ENCODE measurements around the gene RAP1GAP. TPM values are rescaled to one million over a fixed set of nuclear protein-coding genes. Genes with fewer than 3 reads are reported as not detected.

Gene RAP1GAP
- total and polyA plus RNA-seq, 4 donors = 8.6 to 23.1 (median 11.3) TPM

DNA sequence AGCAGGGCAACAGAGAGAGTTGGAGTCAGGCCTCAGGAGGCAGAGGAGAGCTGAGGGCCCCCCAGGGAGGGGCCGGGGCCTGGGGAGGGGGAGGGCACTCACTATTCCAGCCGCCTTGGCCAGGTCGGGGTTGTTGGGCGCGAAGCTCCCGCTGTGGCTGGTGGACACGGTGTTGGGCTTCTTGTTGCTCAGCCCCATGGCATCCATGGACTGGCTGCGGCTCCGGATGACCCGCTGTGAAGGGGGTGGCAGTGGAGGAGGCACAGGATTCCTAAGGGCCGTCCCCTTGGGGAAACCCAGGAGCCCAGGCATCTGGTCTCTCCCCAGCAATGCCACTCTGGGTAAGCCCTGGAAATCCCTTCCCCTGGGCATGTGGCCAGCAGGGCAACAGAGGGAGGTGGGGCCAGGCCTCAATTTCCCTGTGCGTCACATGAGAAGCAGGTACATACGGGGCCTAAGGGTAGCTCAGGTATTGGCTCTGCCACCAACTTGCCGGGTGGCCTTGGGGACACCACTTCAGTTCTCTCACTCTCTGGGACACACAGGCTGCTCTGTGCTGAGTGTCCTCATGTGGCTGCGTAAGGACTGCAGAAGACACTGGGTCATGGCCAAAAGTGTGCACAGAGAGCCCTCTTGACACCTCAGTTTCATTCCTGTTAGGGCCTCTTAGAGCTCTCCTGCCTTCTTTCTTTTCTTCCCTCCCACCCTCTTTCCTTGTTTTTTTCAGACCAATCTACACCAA lies 63.0 kb downstream of the RAP1GAP start:
- no peaks in the 10 kb centered on the region for H3K36me3 ChIP-seq (ENCODE audit: control insufficient read depth in 4 of 4, insufficient read depth in 3 of 4, low read depth in 1 of 4, low read length in 3 of 4)
- H3K27ac ChIP-seq (ENCODE audit: low read depth in 1 of 2, low read length in 2 of 2) = no peak overlapping the region
- H3K27me3 ChIP-seq (ENCODE audit: control insufficient read depth in 4 of 4, insufficient read depth in 4 of 4, low read length in 3 of 4) = no peaks in the 10 kb centered on the region
- no peak overlapping the region for H3K4me3 ChIP-seq (ENCODE audit: low read depth in 1 of 3, low read length in 3 of 3)
- no peaks in the 10 kb centered on the region for H3K4me1 ChIP-seq (ENCODE audit: control insufficient read depth in 4 of 4, insufficient read depth in 4 of 4, low read length in 3 of 4)
- H3K9me3 ChIP-seq (ENCODE audit: control insufficient read depth in 4 of 4, low read length in 3 of 4) = no peaks in the 10 kb centered on the region
- 91% methylated on average over 15 of the region's 15 CpGs for WGBS
- no peak for TF ChIP-seq EGR1 (IDR thresholded peaks at IDR 0.05; ENCODE audit: low read depth in 2 of 2)
- TF ChIP-seq TAF1 (conservative IDR thresholded peaks at IDR 0.05) = no peak
- no peak for TF ChIP-seq RXRA (IDR thresholded peaks at IDR 0.05)
- DNase-seq (ENCODE audit: low spot score) = no peak
- no peak overlapping the region for H3K9ac ChIP-seq (ENCODE audit: low read depth in 1 of 2, low read length in 2 of 2)

DNA sequence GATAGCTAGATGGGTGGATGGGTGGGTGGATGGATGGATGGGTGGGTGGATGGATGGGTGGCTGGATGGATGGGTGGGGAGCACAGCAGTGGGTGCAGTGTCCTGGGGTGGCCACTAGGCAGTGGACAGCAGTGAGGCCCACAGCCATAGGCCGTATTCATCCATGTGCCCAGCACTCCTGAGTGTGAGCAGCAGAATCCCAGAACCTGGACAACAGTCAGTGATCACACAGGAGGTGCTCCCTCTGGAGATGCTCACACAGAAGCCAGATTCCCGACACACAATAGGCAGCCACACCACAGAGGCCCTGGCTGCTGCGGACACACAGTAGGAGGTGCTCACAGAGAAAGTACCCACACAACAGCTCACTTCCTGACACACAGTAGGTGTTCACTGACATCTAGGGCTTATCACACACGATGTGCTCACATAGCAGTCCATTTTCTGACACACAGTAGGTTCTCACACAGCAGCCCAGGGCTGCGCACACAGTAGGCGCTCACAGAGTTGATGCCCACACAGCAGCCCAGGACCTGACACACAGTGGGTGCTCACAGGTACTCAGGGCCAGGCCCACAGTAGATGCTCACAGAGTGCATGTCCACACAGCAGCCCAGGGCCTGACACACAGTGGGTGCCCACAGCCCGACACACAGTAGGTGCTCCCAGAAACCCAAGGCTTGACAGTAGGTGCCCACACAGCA lies 64.0 kb downstream of the RAP1GAP start:
- Histone ChIP-seq H3K9me3 (ENCODE audit: control insufficient read depth in 4 of 4, low read length in 3 of 4) (no peaks in the 10 kb centered on the region), H3K36me3 (ENCODE audit: control insufficient read depth in 4 of 4, insufficient read depth in 3 of 4, low read depth in 1 of 4, low read length in 3 of 4) (no peaks in the 10 kb centered on the region), H3K9ac (ENCODE audit: low read depth in 1 of 2, low read length in 2 of 2) (no peak overlapping the region), H3K4me3 (ENCODE audit: low read depth in 1 of 3, low read length in 3 of 3) (no peak overlapping the region), H3K27ac (ENCODE audit: low read depth in 1 of 2, low read length in 2 of 2) (no peak overlapping the region), H3K4me1 (ENCODE audit: control insufficient read depth in 4 of 4, insufficient read depth in 4 of 4, low read length in 3 of 4) (no peaks in the 10 kb centered on the region), H3K27me3 (ENCODE audit: control insufficient read depth in 4 of 4, insufficient read depth in 4 of 4, low read length in 3 of 4) (no peaks in the 10 kb centered on the region)
- no peak for TF ChIP-seq YY1 (IDR thresholded peaks at IDR 0.05)
- TF ChIP-seq RXRA (IDR thresholded peaks at IDR 0.05) = no peak
- no peak for TF ChIP-seq FOXA1 (IDR thresholded peaks at IDR 0.05)
- TF ChIP-seq HNF4A (conservative IDR thresholded peaks at IDR 0.05) = no peak
- TF ChIP-seq, protein P1, sequence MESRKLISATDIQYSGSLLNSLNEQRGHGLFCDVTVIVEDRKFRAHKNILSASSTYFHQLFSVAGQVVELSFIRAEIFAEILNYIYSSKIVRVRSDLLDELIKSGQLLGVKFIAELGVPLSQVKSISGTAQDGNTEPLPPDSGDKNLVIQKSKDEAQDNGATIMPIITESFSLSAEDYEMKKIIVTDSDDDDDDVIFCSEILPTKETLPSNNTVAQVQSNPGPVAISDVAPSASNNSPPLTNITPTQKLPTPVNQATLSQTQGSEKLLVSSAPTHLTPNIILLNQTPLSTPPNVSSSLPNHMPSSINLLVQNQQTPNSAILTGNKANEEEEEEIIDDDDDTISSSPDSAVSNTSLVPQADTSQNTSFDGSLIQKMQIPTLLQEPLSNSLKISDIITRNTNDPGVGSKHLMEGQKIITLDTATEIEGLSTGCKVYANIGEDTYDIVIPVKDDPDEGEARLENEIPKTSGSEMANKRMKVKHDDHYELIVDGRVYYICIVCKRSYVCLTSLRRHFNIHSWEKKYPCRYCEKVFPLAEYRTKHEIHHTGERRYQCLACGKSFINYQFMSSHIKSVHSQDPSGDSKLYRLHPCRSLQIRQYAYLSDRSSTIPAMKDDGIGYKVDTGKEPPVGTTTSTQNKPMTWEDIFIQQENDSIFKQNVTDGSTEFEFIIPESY (IDR thresholded peaks at IDR 0.05) = no peak
- no peak for TF ChIP-seq SP1 (IDR thresholded peaks at IDR 0.05)
- TF ChIP-seq RAD21 (IDR thresholded peaks at IDR 0.05) = no peak
- no peak for TF ChIP-seq FOXA2 (IDR thresholded peaks at IDR 0.05)
- TF ChIP-seq, protein P2, sequence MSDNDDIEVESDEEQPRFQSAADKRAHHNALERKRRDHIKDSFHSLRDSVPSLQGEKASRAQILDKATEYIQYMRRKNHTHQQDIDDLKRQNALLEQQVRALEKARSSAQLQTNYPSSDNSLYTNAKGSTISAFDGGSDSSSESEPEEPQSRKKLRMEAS (IDR thresholded peaks at IDR 0.05) = no peak
- TF ChIP-seq, protein P3, sequence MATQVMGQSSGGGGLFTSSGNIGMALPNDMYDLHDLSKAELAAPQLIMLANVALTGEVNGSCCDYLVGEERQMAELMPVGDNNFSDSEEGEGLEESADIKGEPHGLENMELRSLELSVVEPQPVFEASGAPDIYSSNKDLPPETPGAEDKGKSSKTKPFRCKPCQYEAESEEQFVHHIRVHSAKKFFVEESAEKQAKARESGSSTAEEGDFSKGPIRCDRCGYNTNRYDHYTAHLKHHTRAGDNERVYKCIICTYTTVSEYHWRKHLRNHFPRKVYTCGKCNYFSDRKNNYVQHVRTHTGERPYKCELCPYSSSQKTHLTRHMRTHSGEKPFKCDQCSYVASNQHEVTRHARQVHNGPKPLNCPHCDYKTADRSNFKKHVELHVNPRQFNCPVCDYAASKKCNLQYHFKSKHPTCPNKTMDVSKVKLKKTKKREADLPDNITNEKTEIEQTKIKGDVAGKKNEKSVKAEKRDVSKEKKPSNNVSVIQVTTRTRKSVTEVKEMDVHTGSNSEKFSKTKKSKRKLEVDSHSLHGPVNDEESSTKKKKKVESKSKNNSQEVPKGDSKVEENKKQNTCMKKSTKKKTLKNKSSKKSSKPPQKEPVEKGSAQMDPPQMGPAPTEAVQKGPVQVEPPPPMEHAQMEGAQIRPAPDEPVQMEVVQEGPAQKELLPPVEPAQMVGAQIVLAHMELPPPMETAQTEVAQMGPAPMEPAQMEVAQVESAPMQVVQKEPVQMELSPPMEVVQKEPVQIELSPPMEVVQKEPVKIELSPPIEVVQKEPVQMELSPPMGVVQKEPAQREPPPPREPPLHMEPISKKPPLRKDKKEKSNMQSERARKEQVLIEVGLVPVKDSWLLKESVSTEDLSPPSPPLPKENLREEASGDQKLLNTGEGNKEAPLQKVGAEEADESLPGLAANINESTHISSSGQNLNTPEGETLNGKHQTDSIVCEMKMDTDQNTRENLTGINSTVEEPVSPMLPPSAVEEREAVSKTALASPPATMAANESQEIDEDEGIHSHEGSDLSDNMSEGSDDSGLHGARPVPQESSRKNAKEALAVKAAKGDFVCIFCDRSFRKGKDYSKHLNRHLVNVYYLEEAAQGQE (IDR thresholded peaks at IDR 0.05) = no peak
- TF ChIP-seq HNF4G (IDR thresholded peaks at IDR 0.05) = no peak
- TF ChIP-seq TAF1 (conservative IDR thresholded peaks at IDR 0.05) = no peak
- no peak for TF ChIP-seq JUND (IDR thresholded peaks at IDR 0.05)
- TF ChIP-seq EGR1 (IDR thresholded peaks at IDR 0.05; ENCODE audit: low read depth in 2 of 2) = no peak
- TF ChIP-seq GABPA (IDR thresholded peaks at IDR 0.05 in 1 of 2, conservative IDR thresholded peaks at IDR 0.05 in 1 of 2) = no peak
- TF ChIP-seq, protein P4, sequence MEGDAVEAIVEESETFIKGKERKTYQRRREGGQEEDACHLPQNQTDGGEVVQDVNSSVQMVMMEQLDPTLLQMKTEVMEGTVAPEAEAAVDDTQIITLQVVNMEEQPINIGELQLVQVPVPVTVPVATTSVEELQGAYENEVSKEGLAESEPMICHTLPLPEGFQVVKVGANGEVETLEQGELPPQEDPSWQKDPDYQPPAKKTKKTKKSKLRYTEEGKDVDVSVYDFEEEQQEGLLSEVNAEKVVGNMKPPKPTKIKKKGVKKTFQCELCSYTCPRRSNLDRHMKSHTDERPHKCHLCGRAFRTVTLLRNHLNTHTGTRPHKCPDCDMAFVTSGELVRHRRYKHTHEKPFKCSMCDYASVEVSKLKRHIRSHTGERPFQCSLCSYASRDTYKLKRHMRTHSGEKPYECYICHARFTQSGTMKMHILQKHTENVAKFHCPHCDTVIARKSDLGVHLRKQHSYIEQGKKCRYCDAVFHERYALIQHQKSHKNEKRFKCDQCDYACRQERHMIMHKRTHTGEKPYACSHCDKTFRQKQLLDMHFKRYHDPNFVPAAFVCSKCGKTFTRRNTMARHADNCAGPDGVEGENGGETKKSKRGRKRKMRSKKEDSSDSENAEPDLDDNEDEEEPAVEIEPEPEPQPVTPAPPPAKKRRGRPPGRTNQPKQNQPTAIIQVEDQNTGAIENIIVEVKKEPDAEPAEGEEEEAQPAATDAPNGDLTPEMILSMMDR (IDR thresholded peaks at IDR 0.05; ENCODE audit: low read depth, low read length, missing input control) = no peak
- no peak for TF ChIP-seq NR2F2 (IDR thresholded peaks at IDR 0.05)
- TF ChIP-seq, protein P5, sequence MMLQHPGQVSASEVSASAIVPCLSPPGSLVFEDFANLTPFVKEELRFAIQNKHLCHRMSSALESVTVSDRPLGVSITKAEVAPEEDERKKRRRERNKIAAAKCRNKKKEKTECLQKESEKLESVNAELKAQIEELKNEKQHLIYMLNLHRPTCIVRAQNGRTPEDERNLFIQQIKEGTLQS (IDR thresholded peaks at IDR 0.05) = no peak
- 92% methylated on average over 7 of the region's 7 CpGs for WGBS
- DNase-seq (ENCODE audit: low spot score) = no peak

Measured in liver (tissue), 9 donors.